HepG2 (cell line): Measurements from ENCODE around the gene CNBD2. TPM values are rescaled to one million over a fixed set of nuclear protein-coding genes. Genes with fewer than 3 reads are reported as not detected.

Experiments
- ARID5B ChIP-seq: IDR thresholded peaks from 2 replicates; pipeline ENCODE4 v1.4.0; 2020; ENCODE audit warnings: mild to moderate bottlenecking, missing genetic modification reagents
- ATF2 ChIP-seq: sonication (generic); formaldehyde crosslinking; IDR thresholded peaks from 2 replicates; pipeline ENCODE4 v1.4.0; 2020; ENCODE audit warnings: missing genetic modification reagents
- BCL6 ChIP-seq: IDR thresholded peaks from 2 replicates; pipeline ENCODE4 v1.6.1; 2016; ENCODE audit warnings: missing genetic modification reagents, missing compliant biosample characterization
- HOXA5 ChIP-seq: sonication (generic); formaldehyde crosslinking; IDR thresholded peaks from 2 replicates; pipeline ENCODE4 v1.4.0; 2020; ENCODE audit warnings: missing genetic modification reagents
- RAD21 ChIP-seq: fragments of 450-650 bp; formaldehyde crosslinking; IDR thresholded peaks from 2 replicates; pipeline ENCODE4 v1.5.0; 2020; ENCODE audit warnings: mild to moderate bottlenecking
- RORA ChIP-seq: sonication (generic); formaldehyde crosslinking; IDR thresholded peaks from 2 replicates; pipeline ENCODE4 v1.5.0; 2020; ENCODE audit warnings: mild to moderate bottlenecking, missing genetic modification reagents, moderate library complexity
- SRF ChIP-seq: IDR thresholded peaks from 2 replicates; pipeline ENCODE4 v1.6.1; 2011; ENCODE audit warnings: mild to moderate bottlenecking, low read depth, low read length, moderate library complexity
- ZBTB3 ChIP-seq: sonication (generic); formaldehyde crosslinking; IDR thresholded peaks from 2 replicates; pipeline ENCODE4 v1.4.0; 2020; ENCODE audit warnings: low read depth, mild to moderate bottlenecking, moderate library complexity, missing genetic modification reagents, borderline replicate concordance
- ZNF101 ChIP-seq: sonication (generic); formaldehyde crosslinking; IDR thresholded peaks from 2 replicates; pipeline ENCODE4 v1.4.0; 2020; ENCODE audit warnings: mild to moderate bottlenecking, low read depth, missing genetic modification reagents, borderline replicate concordance
- ZNF232 ChIP-seq: sonication (generic); formaldehyde crosslinking; IDR thresholded peaks from 2 replicates; pipeline ENCODE4 v1.4.0; 2020; ENCODE audit warnings: missing genetic modification reagents, borderline replicate concordance
- ZNF33A ChIP-seq: sonication (generic); formaldehyde crosslinking; IDR thresholded peaks from 2 replicates; pipeline ENCODE4 v1.5.1; 2020; ENCODE audit warnings: missing genetic modification reagents, mild to moderate bottlenecking, moderate library complexity, borderline replicate concordance
- ZNF572 ChIP-seq: sonication (generic); formaldehyde crosslinking; IDR thresholded peaks from 2 replicates; pipeline ENCODE4 v1.5.1; 2020; ENCODE audit warnings: mild to moderate bottlenecking, missing genetic modification reagents
- ZNF605 ChIP-seq: sonication (generic); formaldehyde crosslinking; IDR thresholded peaks from 2 replicates; pipeline ENCODE4 v1.8.0; 2022; ENCODE audit warnings: mild to moderate bottlenecking, missing genetic modification reagents
- ZNF878 ChIP-seq: sonication (generic); formaldehyde crosslinking; IDR thresholded peaks from 2 replicates; pipeline ENCODE4 v1.8.1; 2023; ENCODE audit warnings: mild to moderate bottlenecking, missing genetic modification reagents, moderate library complexity
- polyA plus RNA-seq, 8 experiments: library from polyadenylated mRNA; depleted of rRNA in 3 of 8; stranded (reverse) in 7 of 8; unstranded in 1 of 8; fragments of >200 nt; fragmentation: Illumina TruSeq in 4 of 8; extraction: Trizol in 4 of 8; gene quantifications; 2 replicates each; pipeline versions ENCODE4 v1.2.1 to v1.2.3, GENCODE V29; 2011 to 2016; ENCODE audit warnings: low read depth in 4 of 8, missing spikeins in 1 of 8, mixed read lengths in 1 of 8; ENCODE audit not compliant: insufficient read depth in 1 of 8
- total RNA-seq, 5 experiments: library from RNA; depleted of rRNA; stranded (reverse); fragments of >200 nt; fragmentation: Illumina TruSeq; extraction: Trizol; gene quantifications; 2 replicates each; pipeline ENCODE4 v1.2.3, GENCODE V29; 2016; ENCODE audit warnings: low read depth in 1 of 5
- TF ChIP-seq, protein P1 (sequence below): sonication (generic); formaldehyde crosslinking; IDR thresholded peaks from 2 replicates; pipeline ENCODE4 v1.5.0; 2020; ENCODE audit warnings: missing genetic modification reagents
- TF ChIP-seq, protein P2 (sequence below): IDR thresholded peaks from 2 replicates; pipeline ENCODE4 v1.6.1; 2016; ENCODE audit warnings: low read depth, borderline replicate concordance
- TF ChIP-seq, protein P3 (sequence below): sonication (generic); formaldehyde crosslinking; IDR thresholded peaks from 2 replicates; pipeline ENCODE4 v1.5.0; 2020; ENCODE audit warnings: mild to moderate bottlenecking, missing genetic modification reagents, borderline replicate concordance

The CNBD2 gene
- total and polyA plus RNA-seq, 2 of the 13 experiments (the other 11 are each of a cell fraction or from before 2014, with no cell fraction given) = 12.4 to 22.8 TPM

GRCh38 chr20:36018208-36018988 lies 50.0 kb downstream of the CNBD2 start (continued):
- TF ChIP-seq, protein P1, sequence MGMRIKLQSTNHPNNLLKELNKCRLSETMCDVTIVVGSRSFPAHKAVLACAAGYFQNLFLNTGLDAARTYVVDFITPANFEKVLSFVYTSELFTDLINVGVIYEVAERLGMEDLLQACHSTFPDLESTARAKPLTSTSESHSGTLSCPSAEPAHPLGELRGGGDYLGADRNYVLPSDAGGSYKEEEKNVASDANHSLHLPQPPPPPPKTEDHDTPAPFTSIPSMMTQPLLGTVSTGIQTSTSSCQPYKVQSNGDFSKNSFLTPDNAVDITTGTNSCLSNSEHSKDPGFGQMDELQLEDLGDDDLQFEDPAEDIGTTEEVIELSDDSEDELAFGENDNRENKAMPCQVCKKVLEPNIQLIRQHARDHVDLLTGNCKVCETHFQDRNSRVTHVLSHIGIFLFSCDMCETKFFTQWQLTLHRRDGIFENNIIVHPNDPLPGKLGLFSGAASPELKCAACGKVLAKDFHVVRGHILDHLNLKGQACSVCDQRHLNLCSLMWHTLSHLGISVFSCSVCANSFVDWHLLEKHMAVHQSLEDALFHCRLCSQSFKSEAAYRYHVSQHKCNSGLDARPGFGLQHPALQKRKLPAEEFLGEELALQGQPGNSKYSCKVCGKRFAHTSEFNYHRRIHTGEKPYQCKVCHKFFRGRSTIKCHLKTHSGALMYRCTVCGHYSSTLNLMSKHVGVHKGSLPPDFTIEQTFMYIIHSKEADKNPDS (CRISPR knock-in tag) = no peak
- TF ChIP-seq BCL6 = peak; percentile 100
- no peak for TF ChIP-seq ZNF572 (CRISPR knock-in tag)
- no peak for TF ChIP-seq ZNF33A (CRISPR knock-in tag)
- TF ChIP-seq ZNF232 = no peak
- no peak for TF ChIP-seq ZBTB3 (CRISPR knock-in tag)
- 0 out of 2 replicates have a peak, but pooled peaks have one; percentile 26 for TF ChIP-seq ATF2 (CRISPR knock-in tag)
- TF ChIP-seq ZNF101 (CRISPR knock-in tag) = no peak
- TF ChIP-seq ZNF878 (CRISPR knock-in tag) = no peak
- TF ChIP-seq ARID5B (CRISPR knock-in tag) = peak; percentile 89
- TF ChIP-seq RAD21 (CRISPR knock-in tag) = no peak
- no peak for TF ChIP-seq SRF
- no peak for TF ChIP-seq HOXA5 (CRISPR knock-in tag)
- no peak for TF ChIP-seq RORA (CRISPR knock-in tag)
- TF ChIP-seq, protein P2, sequence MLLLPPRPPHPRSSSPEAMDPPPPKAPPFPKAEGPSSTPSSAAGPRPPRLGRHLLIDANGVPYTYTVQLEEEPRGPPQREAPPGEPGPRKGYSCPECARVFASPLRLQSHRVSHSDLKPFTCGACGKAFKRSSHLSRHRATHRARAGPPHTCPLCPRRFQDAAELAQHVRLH (CRISPR knock-in tag) = no peak
- TF ChIP-seq ZNF605 = peak; percentile 74; the same call in 1 of the 2 replicates
- TF ChIP-seq, protein P3, sequence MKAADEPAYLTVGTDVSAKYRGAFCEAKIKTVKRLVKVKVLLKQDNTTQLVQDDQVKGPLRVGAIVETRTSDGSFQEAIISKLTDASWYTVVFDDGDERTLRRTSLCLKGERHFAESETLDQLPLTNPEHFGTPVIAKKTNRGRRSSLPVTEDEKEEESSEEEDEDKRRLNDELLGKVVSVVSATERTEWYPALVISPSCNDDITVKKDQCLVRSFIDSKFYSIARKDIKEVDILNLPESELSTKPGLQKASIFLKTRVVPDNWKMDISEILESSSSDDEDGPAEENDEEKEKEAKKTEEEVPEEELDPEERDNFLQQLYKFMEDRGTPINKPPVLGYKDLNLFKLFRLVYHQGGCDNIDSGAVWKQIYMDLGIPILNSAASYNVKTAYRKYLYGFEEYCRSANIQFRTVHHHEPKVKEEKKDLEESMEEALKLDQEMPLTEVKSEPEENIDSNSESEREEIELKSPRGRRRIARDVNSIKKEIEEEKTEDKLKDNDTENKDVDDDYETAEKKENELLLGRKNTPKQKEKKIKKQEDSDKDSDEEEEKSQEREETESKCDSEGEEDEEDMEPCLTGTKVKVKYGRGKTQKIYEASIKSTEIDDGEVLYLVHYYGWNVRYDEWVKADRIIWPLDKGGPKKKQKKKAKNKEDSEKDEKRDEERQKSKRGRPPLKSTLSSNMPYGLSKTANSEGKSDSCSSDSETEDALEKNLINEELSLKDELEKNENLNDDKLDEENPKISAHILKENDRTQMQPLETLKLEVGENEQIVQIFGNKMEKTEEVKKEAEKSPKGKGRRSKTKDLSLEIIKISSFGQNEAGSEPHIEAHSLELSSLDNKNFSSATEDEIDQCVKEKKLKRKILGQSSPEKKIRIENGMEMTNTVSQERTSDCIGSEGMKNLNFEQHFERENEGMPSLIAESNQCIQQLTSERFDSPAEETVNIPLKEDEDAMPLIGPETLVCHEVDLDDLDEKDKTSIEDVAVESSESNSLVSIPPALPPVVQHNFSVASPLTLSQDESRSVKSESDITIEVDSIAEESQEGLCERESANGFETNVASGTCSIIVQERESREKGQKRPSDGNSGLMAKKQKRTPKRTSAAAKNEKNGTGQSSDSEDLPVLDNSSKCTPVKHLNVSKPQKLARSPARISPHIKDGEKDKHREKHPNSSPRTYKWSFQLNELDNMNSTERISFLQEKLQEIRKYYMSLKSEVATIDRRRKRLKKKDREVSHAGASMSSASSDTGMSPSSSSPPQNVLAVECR (CRISPR knock-in tag) = no peak; the same call in 1 of the 2 replicates
